Ascending aorta (tissue), 2 donors: ENCODE measurements around the gene PTCD2. TPM values are rescaled to one million over a fixed set of nuclear protein-coding genes. Genes with fewer than 3 reads are reported as not detected.

Source experiments
- DNase-seq, 2 donors: peaks; one replicate each; pipeline ENCODE4 v3.0.0-alpha.2; 2019; ENCODE audit warnings: low spot score in 2 of 2
- H3K27ac ChIP-seq, 2 donors: fragments of 200-600 bp; sonication (generic); one replicate each; pipeline ENCODE4 v1.5.1; 2016 to 2017; ENCODE audit warnings: mild to moderate bottlenecking in 1 of 2
- H3K27me3 ChIP-seq: fragments of 200-600 bp; sonication (generic); one replicate; pipeline ENCODE4 v1.5.1; 2017
- H3K36me3 ChIP-seq, 2 donors: fragments of 200-600 bp; sonication (generic); one replicate each; pipeline ENCODE4 v1.5.1; 2016
- H3K4me1 ChIP-seq, 2 donors: fragments of 200-600 bp; sonication (generic); one replicate each; pipeline ENCODE4 v1.5.1; 2016 to 2017; ENCODE audit warnings: mild to moderate bottlenecking in 1 of 2
- H3K4me3 ChIP-seq, 2 donors: fragments of 200-600 bp; sonication (generic); one replicate each; pipeline ENCODE4 v1.5.1; 2016 to 2017; ENCODE audit warnings: mild to moderate bottlenecking in 1 of 2
- H3K9me3 ChIP-seq, 2 donors: fragments of 200-600 bp; sonication (generic); one replicate each; pipeline ENCODE4 v1.5.1; 2016
- CTCF ChIP-seq, 3 experiments: fragments of 200-600 bp in 2 of 3; fragments of 450-650 bp in 1 of 3; sonication (generic) in 2 of 3; IDR thresholded peaks; one replicate each; pipeline ENCODE4 v1.5.1; 2016 to 2019; ENCODE audit warnings: antibody characterized with exemption in 3 of 3, mild to moderate bottlenecking in 1 of 3, moderate library complexity in 1 of 3
- intact Hi-C: fragments of 100-400 bp; cut with DNase I; formaldehyde crosslinking; loops from one replicate; pipeline ENCODE4 v1.15.1; 2023
- total RNA-seq: library from RNA; depleted of rRNA; stranded (reverse); fragments of >200 nt; gene quantifications from one replicate; pipeline ENCODE4 v1.1.0, GENCODE V29; 2016

Gene PTCD2
- total RNA-seq, 1 donor from 2014 or later, result 0.85 TPM

DNA sequence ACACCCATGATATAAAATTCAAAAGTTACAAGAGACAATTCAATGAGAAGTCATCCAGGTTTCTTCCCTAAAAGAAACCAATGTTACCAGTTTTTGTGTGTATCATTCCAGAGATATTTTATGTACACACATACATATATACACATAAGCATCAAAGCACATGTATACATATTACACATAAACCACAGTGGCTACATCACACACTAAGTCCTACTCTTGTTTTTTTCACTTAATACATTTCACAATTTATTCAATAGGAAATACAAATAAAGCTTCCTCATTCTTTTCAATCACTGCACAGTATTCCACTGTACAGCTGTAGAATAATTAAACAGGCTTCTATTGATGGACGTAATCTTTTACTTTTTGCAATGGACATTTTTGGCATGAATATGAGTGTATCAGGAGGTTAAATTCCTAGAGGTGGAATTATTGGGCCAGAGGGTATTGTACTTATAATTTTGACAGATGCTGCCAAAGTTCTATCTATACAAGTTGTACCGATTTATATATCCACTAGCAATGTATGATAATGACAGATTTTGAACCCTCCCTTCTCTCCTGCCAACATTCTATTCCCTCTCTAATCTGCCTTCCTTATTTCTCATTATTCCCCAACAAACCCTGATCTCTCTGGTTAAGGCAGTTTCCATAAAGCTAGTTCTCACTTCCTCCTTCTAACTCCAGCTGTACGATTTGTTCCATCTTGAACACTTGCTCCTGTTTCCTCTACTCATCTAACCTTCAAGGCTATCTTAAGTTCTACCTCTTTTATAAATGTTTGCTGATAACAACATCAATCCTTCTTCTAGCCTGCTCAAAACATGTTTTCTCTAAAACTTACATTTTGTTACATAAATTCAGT is 35.4 kb upstream of the PTCD2 start:
- intact Hi-C loops, result no loop called here

DNA sequence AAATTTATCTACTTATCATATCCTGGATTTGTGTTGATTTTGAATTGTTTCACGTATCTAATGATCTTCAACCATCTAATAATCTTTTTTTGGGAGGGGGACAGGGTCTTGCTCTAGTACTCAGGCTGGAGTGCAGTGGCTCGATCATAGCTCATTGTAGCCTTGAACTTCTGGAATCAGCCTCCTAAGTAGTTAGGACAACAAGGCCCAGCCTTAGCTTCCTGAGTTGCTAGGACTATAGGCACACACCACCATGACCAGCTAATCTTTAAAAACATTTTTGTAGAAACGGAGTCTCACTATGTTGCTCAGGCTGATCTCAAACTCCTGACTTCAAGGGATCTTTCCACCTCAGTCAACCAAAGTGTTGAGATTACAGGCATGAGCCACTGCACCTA is 34.8 kb upstream of the PTCD2 start:
- Histone ChIP-seq H3K36me3 (no peaks in the 10 kb centered on the region), H3K4me1 (peaks cover 0 to 26% of the 10 kb centered on the region in 2 donors), H3K4me3 (no peak overlapping the region), H3K9me3 (no peaks in the 10 kb centered on the region), H3K27ac (no peak overlapping the region), H3K27me3 (no peaks in the 10 kb centered on the region)
- TF ChIP-seq CTCF (IDR thresholded peaks at IDR 0.05), result no peak
- no peak for DNase-seq
- intact Hi-C loops, result no loop called here

More for the DNA sequence above, 35.4 kb upstream of the PTCD2 start:
- Histone ChIP-seq H3K27ac (no peak overlapping the region), H3K27me3 (no peaks in the 10 kb centered on the region), H3K36me3 (no peaks in the 10 kb centered on the region), H3K4me3 (no peak overlapping the region), H3K9me3 (no peaks in the 10 kb centered on the region), H3K4me1 (peaks cover 0 to 30% of the 10 kb centered on the region in 2 donors)
- no peak for TF ChIP-seq CTCF (IDR thresholded peaks at IDR 0.05)
- DNase-seq, result no peak

DNA sequence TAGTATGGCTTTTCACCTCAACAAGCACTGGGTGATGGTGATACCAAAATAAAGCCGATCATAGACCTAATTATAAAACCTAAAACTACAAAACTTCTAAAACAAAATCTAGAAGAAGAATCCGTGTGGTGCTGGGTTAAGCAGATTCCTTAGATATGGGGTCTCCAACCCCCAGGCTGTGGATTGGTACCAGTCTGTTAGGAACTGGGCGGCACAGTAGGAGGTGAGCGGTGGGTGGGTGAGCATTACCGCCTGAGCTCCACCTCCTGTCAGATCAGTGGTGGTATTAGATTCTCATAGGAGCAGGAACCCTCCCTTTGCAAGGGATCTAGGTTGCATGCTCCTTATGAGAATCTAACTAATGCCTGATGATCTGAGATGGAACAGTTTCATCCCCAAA is 33.4 kb upstream of the PTCD2 start:
- peaks cover 0 to 20% of the 10 kb centered on the region in 2 donors for H3K4me1 ChIP-seq
- no peaks in the 10 kb centered on the region for H3K36me3 ChIP-seq
- no peaks in the 10 kb centered on the region for H3K9me3 ChIP-seq
- no peak for DNase-seq
- no peak overlapping the region for H3K27ac ChIP-seq
- intact Hi-C loops, result no loop called here
- no peaks in the 10 kb centered on the region for H3K27me3 ChIP-seq
- TF ChIP-seq CTCF (IDR thresholded peaks at IDR 0.05), result no peak
- H3K4me3 ChIP-seq, result no peak overlapping the region

DNA sequence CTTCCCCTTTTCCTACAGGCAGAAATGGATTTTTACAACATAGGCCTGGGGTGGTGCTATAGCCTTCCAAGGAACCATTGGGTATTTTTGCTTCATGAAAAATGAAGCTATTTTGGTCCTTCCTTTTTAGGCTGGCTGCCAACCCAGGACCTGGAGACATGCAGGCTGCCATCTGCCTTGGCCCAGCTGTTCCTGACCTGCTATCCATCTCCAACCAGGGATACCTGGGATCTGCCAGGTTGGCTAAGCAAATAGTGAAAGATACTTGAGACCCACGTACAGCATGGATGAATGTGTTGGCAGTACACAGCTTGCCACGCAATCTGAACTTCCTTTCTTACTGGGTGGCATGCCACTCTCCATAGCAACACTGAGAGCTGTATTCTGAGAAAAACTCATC is 31.2 kb upstream of the PTCD2 start:
- DNase-seq, result no peak
- Histone ChIP-seq H3K27me3 (no peaks in the 10 kb centered on the region), H3K27ac (peak overlapping the region in 1 of 2 donors; percentile 1), H3K4me3 (no peak overlapping the region), H3K36me3 (no peaks in the 10 kb centered on the region), H3K9me3 (no peaks in the 10 kb centered on the region), H3K4me1 (peaks cover 2 to 10% of the 10 kb centered on the region in 2 donors)
- intact Hi-C loops, result no loop called here
- TF ChIP-seq CTCF (IDR thresholded peaks at IDR 0.05), result no peak

GRCh38 chr5:72290356-72291133 is 29.6 kb upstream of the PTCD2 start:
- Histone ChIP-seq H3K36me3 (no peaks in the 10 kb centered on the region), H3K4me1 (peaks cover 4 to 11% of the 10 kb centered on the region in 2 donors), H3K27ac (peak overlapping the region in 1 of 2 donors; percentile 39), H3K4me3 (no peak overlapping the region), H3K27me3 (no peaks in the 10 kb centered on the region), H3K9me3 (no peaks in the 10 kb centered on the region)
- intact Hi-C loops, result no loop called here
- TF ChIP-seq CTCF (IDR thresholded peaks at IDR 0.05), result no peak
- no peak for DNase-seq
